NCI-H748 (cell line): ENCODE measurements around the gene COX10.
"Not testable (repeated sequence)": the region's sequence is repeated elsewhere in the genome, so short reads cannot be mapped to it uniquely, and the experiment has no call there.

Source experiments
- DNase-seq: peaks from one replicate; lab custom pipeline; 2025; ENCODE audit not compliant: unreplicated experiment; lab: John Stamatoyannopoulos, UW

Gene COX10

GRCh38 chr17:14202388-14203166, 133.3 kb downstream of the COX10 start:
- DNase-seq, result no peak

GRCh38 chr17:14203388-14203787, 134.1 kb downstream of the COX10 start:
- no peak for DNase-seq

GRCh38 chr17:14204084-14204483, 134.8 kb downstream of the COX10 start:
- no peak for DNase-seq

- no peak for DNase-seq
These were observed 135.2 kb downstream of the COX10 start for GRCh38 chr17:14204546-14204945.

GRCh38 chr17:14205380-14205779, 136.1 kb downstream of the COX10 start:
- DNase-seq, result no peak

GRCh38 chr17:14205992-14206461, 136.7 kb downstream of the COX10 start:
- no peak for DNase-seq

- DNase-seq, result no peak
These were observed 137.6 kb downstream of the COX10 start for GRCh38 chr17:14206891-14207290.

- no peak for DNase-seq
These were observed 138.5 kb downstream of the COX10 start for GRCh38 chr17:14207791-14208190.

GRCh38 chr17:14209215-14209614, 139.9 kb downstream of the COX10 start:
- DNase-seq, result no peak

GRCh38 chr17:14211246-14211645, 141.9 kb downstream of the COX10 start:
- DNase-seq, result no peak

- DNase-seq, result no peak
These were observed 142.5 kb downstream of the COX10 start for GRCh38 chr17:14211801-14212200.

- no peak for DNase-seq
These were observed 143.1 kb downstream of the COX10 start for GRCh38 chr17:14212401-14212800.

- DNase-seq, result no peak
These were observed 145.0 kb downstream of the COX10 start for GRCh38 chr17:14214271-14214670.

GRCh38 chr17:14222611-14223010, 153.3 kb downstream of the COX10 start:
- no peak for DNase-seq

GRCh38 chr17:14225254-14225980, 156.1 kb downstream of the COX10 start:
- DNase-seq, result no peak

GRCh38 chr17:14227052-14227451, 157.7 kb downstream of the COX10 start:
- no peak for DNase-seq

- DNase-seq, result no peak
These were observed 159.6 kb downstream of the COX10 start for GRCh38 chr17:14228903-14229302.

- DNase-seq, result not testable (repeated sequence)
These were observed 161.9 kb downstream of the COX10 start for GRCh38 chr17:14231187-14231586.

GRCh38 chr17:14235047-14235446, 165.7 kb downstream of the COX10 start:
- DNase-seq, result not testable (repeated sequence)

- not testable (repeated sequence) for DNase-seq
These were observed 166.7 kb downstream of the COX10 start for GRCh38 chr17:14236032-14236431.

GRCh38 chr17:14236762-14237161, 167.5 kb downstream of the COX10 start, which contains the start of gene CDRT15:
Gene CDRT15 (minus strand): TSS chr17:14236862. CDS start chr17:14236833, 29 bp downstream.
- not testable (repeated sequence) for DNase-seq

GRCh38 chr17:14239271-14239670, 170.0 kb downstream of the COX10 start:
- DNase-seq, result not testable (repeated sequence)
